SH-SY5Y (cell line): ENCODE measurements around the gene PRSS12.

ENCODE experiments used
- GATA2 ChIP-seq: IDR thresholded peaks from 2 replicates; pipeline ENCODE4 v1.6.1; 2011; ENCODE audit warnings: mild to moderate bottlenecking, low read depth, low read length
- GATA3 ChIP-seq: IDR thresholded peaks from 2 replicates; pipeline ENCODE4 v1.6.1; 2011; ENCODE audit warnings: low read depth, mild to moderate bottlenecking, low read length, moderate library complexity

- no peak for TF ChIP-seq GATA2
- TF ChIP-seq GATA3: no peak
Measured at GRCh38 chr4:118313098-118313497, 39.7 kb downstream of the PRSS12 start.
